Stimulated activated naive CD8-positive, alpha-beta T cell treated with anti-CD3 and anti-CD28 coated beads, Interleukin-15, Interleukin-2, amounts not matched to agents 100 ng/mL and 50 ng/mL, for 24 hours (primary cell): ENCODE measurements around the gene GOSR1.
"Not testable (repeated sequence)": the region's sequence is repeated elsewhere in the genome, so short reads cannot be mapped to it uniquely, and the experiment has no call there.

ENCODE experiments used
- H3K27ac Mint-ChIP-seq: one replicate; pipeline ENCODE4 v1.8.0; 2021; ENCODE audit warnings: mild to moderate bottlenecking, mixed read lengths
- H3K27me3 Mint-ChIP-seq: one replicate; pipeline ENCODE4 v1.8.0; 2021; ENCODE audit warnings: mixed read lengths
- H3K36me3 Mint-ChIP-seq: one replicate; pipeline ENCODE4 v1.8.0; 2021; ENCODE audit warnings: low read depth, mixed read lengths
- H3K4me1 Mint-ChIP-seq: one replicate; pipeline ENCODE4 v1.8.0; 2021; ENCODE audit warnings: low read depth, mixed read lengths
- H3K4me3 Mint-ChIP-seq: one replicate; pipeline ENCODE4 v1.8.0; 2021; ENCODE audit warnings: mild to moderate bottlenecking, mixed read lengths
- H3K9me3 Mint-ChIP-seq: one replicate; pipeline ENCODE4 v1.8.0; 2021; ENCODE audit warnings: mixed read lengths

Gene GOSR1

DNA sequence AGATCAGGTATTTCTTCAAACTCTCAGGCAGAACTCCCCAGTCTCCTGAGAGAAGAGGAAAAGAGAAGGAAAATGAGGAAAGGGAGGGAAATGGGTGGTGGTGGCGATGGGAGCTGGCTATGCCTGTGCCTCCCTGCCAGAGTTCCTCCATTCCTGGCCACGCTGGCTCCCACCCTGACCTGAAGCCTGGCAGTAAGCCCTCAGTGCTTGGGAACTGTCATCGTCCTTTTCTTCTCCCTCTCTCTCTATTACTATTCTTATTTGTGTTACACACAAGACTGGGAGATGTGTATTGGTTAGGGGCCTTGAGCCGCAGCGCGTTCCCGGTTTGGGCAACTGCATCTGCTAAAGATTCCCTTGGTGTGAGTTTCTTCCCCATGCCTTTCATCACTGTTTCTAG is 44.6 kb downstream of the GOSR1 start:
- no peaks in the 10 kb centered on the region for H3K27me3 Mint-ChIP-seq
- H3K27ac Mint-ChIP-seq = no peak overlapping the region
- H3K4me1 Mint-ChIP-seq = peaks cover 18% of the 10 kb centered on the region
- H3K9me3 Mint-ChIP-seq = no peaks in the 10 kb centered on the region
- peaks cover 62% of the 10 kb centered on the region for H3K36me3 Mint-ChIP-seq
- H3K4me3 Mint-ChIP-seq = no peak overlapping the region

DNA sequence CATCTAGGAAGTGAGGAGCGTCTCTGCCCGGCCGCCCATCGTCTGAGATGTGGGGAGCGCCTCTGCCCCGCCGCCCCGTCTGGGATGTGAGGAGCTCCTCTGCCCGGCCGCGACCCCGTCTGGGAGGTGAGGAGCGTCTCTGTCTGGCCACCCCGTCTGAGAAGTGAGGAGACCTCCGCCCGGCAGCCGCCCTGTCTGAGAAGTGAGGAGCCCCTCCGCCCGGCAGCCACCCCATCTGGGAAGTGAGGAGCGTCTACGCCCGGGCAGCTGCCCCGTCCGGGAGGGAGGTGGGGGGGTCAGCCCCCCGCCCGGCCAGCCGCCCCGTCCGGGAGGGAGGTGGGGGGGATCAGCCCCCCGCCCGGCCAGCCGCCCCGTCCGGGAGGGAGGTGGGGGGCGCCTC is 46.0 kb downstream of the GOSR1 start:
- H3K4me1 Mint-ChIP-seq = peaks cover 18% of the 10 kb centered on the region
- H3K36me3 Mint-ChIP-seq = peaks cover 49% of the 10 kb centered on the region
- not testable (repeated sequence) for H3K27me3 Mint-ChIP-seq, H3K9me3 Mint-ChIP-seq, H3K27ac Mint-ChIP-seq, H3K4me3 Mint-ChIP-seq

- Mint-ChIP-seq H3K27me3 (no peaks in the 10 kb centered on the region), H3K27ac (no peak overlapping the region), H3K4me3 (no peak overlapping the region), H3K9me3 (no peaks in the 10 kb centered on the region), H3K36me3 (peaks cover 46% of the 10 kb centered on the region), H3K4me1 (peaks cover 14% of the 10 kb centered on the region)
Observed at GRCh38 chr17:30524847-30525246, 47.6 kb downstream of the GOSR1 start.

- Mint-ChIP-seq H3K27ac (no peak overlapping the region), H3K9me3 (no peaks in the 10 kb centered on the region), H3K4me3 (no peak overlapping the region), H3K27me3 (no peaks in the 10 kb centered on the region), H3K36me3 (peaks cover 31% of the 10 kb centered on the region), H3K4me1 (peaks cover 5% of the 10 kb centered on the region)
Observed at GRCh38 chr17:30526401-30526800, 49.2 kb downstream of the GOSR1 start.

DNA sequence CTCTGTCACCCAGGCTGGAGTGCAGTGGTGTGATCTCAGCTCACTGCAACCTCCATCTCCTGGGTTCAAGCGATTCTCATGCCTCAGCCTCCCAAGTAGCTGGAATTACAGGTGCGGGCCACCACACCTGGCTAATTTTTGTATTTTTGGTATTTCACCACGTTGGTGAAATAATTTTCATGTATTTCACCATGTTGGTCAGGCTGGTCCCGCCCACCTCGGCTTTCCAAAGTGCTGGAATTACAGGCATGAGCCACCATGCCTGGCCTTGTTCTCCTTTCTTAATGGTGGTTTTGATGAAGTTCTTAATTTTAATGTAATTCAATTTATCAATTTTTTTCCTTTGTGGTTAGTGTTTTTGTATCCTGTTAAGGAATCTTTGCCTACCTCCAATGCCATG is 51.5 kb downstream of the GOSR1 start:
- not testable (repeated sequence) for H3K4me1 Mint-ChIP-seq, H3K27ac Mint-ChIP-seq, H3K9me3 Mint-ChIP-seq, H3K27me3 Mint-ChIP-seq, H3K4me3 Mint-ChIP-seq
- H3K36me3 Mint-ChIP-seq = peaks cover 15% of the 10 kb centered on the region

GRCh38 chr17:30530346-30531025 is 53.3 kb downstream of the GOSR1 start:
- H3K4me1 Mint-ChIP-seq = no peaks in the 10 kb centered on the region
- H3K27me3 Mint-ChIP-seq = no peaks in the 10 kb centered on the region
- H3K36me3 Mint-ChIP-seq = no peaks in the 10 kb centered on the region
- no peaks in the 10 kb centered on the region for H3K9me3 Mint-ChIP-seq
- H3K4me3 Mint-ChIP-seq = no peak overlapping the region
- no peak overlapping the region for H3K27ac Mint-ChIP-seq

- no peaks in the 10 kb centered on the region for H3K4me1 Mint-ChIP-seq
- no peaks in the 10 kb centered on the region for H3K36me3 Mint-ChIP-seq
- H3K4me3 Mint-ChIP-seq = no peak overlapping the region
- no peaks in the 10 kb centered on the region for H3K27me3 Mint-ChIP-seq
- no peak overlapping the region for H3K27ac Mint-ChIP-seq
- H3K9me3 Mint-ChIP-seq = no peaks in the 10 kb centered on the region
Observed at GRCh38 chr17:30532871-30533270, 55.7 kb downstream of the GOSR1 start.

DNA sequence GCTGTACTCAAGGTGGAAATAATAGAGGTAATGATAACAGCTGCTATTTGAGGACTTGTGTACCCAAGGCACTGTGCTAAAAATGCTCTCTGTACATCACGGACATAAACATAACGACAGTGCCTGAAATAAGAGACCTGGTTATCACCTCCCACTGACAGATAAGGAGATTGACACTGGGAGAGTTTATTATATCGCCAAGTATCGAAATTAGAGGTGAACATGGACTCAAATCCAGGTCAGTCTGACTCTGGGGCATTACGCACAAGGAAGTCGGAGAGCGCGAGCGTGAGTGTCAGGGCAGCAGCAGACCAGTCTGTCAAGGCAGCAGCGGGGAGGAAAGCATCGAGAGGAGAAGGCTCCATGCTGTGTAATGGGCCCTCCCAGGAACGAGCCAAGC is 57.1 kb downstream of the GOSR1 start:
- Mint-ChIP-seq H3K9me3 (no peaks in the 10 kb centered on the region), H3K27me3 (no peaks in the 10 kb centered on the region), H3K4me3 (no peak overlapping the region), H3K27ac (no peak overlapping the region), H3K4me1 (no peaks in the 10 kb centered on the region), H3K36me3 (no peaks in the 10 kb centered on the region)

DNA sequence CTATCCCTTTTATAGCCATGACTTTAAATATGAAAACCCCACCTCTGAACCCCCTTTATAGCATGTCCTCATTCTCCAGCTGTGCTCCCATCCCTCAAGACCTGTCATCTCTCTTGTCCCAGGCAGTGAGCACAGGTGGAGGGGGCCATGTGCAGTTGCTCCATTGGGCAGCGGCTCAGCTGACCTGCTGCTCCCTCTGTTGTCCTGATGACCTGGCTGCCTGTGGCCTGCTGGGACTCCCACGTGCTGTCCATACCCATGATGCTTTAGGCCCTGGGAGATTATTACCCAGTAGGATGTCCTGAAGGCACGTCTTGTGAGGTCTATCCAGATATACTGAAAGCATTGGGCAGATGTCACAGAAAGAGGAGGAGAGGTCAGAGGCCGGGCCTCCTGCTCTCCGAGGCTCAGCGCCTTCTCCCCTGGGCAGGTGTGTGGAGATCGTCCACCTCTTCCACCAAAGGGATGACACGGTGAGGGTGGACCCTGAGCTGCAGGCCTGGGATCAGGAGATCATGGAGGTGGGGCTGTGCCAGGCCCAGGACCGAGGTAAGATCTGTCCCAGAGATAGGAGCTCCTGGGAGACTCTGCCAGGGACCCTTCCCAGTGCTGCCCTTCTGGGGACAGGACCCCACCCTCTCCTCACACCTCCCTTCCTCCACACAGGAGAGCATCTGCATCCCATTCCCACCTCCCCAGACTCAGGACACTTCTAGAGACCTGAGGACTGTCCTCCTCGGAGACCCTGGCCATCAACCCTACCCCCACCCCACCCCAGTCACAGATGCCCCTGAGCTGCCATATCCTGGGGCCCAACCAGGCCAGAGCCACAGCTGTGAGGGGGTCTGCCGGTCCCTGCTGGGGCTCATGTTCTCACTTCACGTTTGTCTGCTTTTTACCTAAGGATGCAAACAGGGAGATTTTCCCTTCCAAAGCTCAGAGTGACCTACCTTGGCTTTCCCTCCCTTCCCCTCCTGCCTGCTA is 58.0 kb downstream of the GOSR1 start:
- Mint-ChIP-seq H3K36me3 (no peaks in the 10 kb centered on the region), H3K9me3 (no peaks in the 10 kb centered on the region), H3K27ac (no peak overlapping the region), H3K4me3 (no peak overlapping the region), H3K4me1 (no peaks in the 10 kb centered on the region), H3K27me3 (no peaks in the 10 kb centered on the region)

GRCh38 chr17:30536846-30537245 is 59.6 kb downstream of the GOSR1 start:
- H3K27me3 Mint-ChIP-seq, H3K36me3 Mint-ChIP-seq, H3K4me3 Mint-ChIP-seq, H3K9me3 Mint-ChIP-seq, H3K4me1 Mint-ChIP-seq, H3K27ac Mint-ChIP-seq: not testable (repeated sequence)

GRCh38 chr17:30537667-30538066 is 60.5 kb downstream of the GOSR1 start:
- H3K4me3 Mint-ChIP-seq, H3K27me3 Mint-ChIP-seq, H3K4me1 Mint-ChIP-seq, H3K36me3 Mint-ChIP-seq, H3K27ac Mint-ChIP-seq, H3K9me3 Mint-ChIP-seq: not testable (repeated sequence)

DNA sequence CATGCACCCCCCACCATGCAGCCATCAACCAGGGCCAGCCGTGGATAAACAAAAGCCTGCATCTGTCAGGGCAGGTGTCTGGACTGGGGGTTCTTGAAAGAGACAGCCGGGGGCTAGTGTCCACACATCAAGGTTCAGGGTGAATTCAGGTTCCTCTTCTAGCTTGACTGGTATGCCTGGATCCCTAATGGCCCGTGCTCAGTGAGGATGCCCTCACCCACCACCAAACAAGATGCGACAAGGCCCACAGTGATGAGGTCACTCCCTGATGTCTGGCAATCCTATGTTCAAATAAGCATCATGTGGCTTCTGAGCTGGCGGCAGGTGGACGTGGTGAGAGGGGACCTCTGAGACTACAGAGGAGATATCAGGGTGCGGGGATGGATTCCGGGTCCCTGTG is 64.6 kb downstream of the GOSR1 start:
- Mint-ChIP-seq H3K36me3 (no peaks in the 10 kb centered on the region), H3K4me1 (no peaks in the 10 kb centered on the region), H3K27ac (no peak overlapping the region), H3K9me3 (no peaks in the 10 kb centered on the region), H3K4me3 (no peak overlapping the region), H3K27me3 (no peaks in the 10 kb centered on the region)

DNA sequence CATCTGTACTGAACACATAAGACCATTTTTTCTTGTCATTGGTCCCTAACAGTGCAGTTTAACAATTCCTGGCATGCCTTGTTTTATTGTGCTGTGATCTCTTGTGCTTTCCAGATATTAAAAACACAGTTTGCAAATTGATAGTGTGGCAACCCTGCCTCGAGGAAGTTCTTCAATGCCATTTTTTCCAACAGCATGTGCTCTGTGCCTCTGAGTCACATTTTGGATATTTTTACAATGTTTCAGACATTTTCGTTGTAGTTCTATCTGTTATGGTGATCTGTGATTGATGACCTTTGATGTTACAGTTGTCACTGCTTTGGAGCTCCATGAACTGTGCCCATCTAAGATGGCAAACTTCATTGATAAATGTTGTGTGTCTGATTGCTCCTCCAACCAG is 66.2 kb downstream of the GOSR1 start:
- Mint-ChIP-seq H3K27me3 (no peaks in the 10 kb centered on the region), H3K4me3 (no peak overlapping the region), H3K36me3 (no peaks in the 10 kb centered on the region), H3K4me1 (no peaks in the 10 kb centered on the region), H3K27ac (no peak overlapping the region), H3K9me3 (no peaks in the 10 kb centered on the region)

GRCh38 chr17:30545024-30545423 is 67.8 kb downstream of the GOSR1 start:
- no peak overlapping the region for H3K27ac Mint-ChIP-seq
- H3K4me3 Mint-ChIP-seq = no peak overlapping the region
- H3K9me3 Mint-ChIP-seq = no peaks in the 10 kb centered on the region
- H3K4me1 Mint-ChIP-seq = no peaks in the 10 kb centered on the region
- H3K27me3 Mint-ChIP-seq = no peaks in the 10 kb centered on the region
- H3K36me3 Mint-ChIP-seq = no peaks in the 10 kb centered on the region

- H3K27me3 Mint-ChIP-seq = no peaks in the 10 kb centered on the region
- no peaks in the 10 kb centered on the region for H3K36me3 Mint-ChIP-seq
- peaks cover 12% of the 10 kb centered on the region for H3K4me1 Mint-ChIP-seq
- no peak overlapping the region for H3K27ac Mint-ChIP-seq
- no peak overlapping the region for H3K4me3 Mint-ChIP-seq
- no peaks in the 10 kb centered on the region for H3K9me3 Mint-ChIP-seq
Observed at GRCh38 chr17:30547778-30548573, 70.8 kb downstream of the GOSR1 start.
